ENCODE results near the gene OSTN. TPM values are rescaled to one million over a fixed set of nuclear protein-coding genes. Genes with fewer than 3 reads are reported as not detected.

OSTN gene
- polyA plus RNA-seq, 1 donor from 2014 or later, result 0.17 TPM

- H3K9me3 ChIP-seq (ENCODE audit: low read length), result no peaks in the 10 kb centered on the region
- no peaks in the 10 kb centered on the region for H4K20me1 ChIP-seq (ENCODE audit: insufficient read depth)
- no peaks in the 10 kb centered on the region for H3K79me2 ChIP-seq (replicated peaks; ENCODE audit: insufficient read depth, low read length)
- H3K9ac ChIP-seq (ENCODE audit: low read length), result no peak overlapping the region
- H3K9me2 ChIP-seq (ENCODE audit: insufficient read depth, low read length), result no peaks in the 10 kb centered on the region
- no peak overlapping the region for H3K27ac ChIP-seq (ENCODE audit: low read length)
- H3K36me3 ChIP-seq (ENCODE audit: insufficient read depth, low read length), result no peaks in the 10 kb centered on the region
- H3F3A ChIP-seq (ENCODE audit: insufficient read depth, low read length, poor library complexity, severe bottlenecking), result no peaks in the 10 kb centered on the region
- H2AFZ ChIP-seq (ENCODE audit: low read depth, low read length), result no peak overlapping the region
- no peak overlapping the region for H3K4me3 ChIP-seq (ENCODE audit: low read length)
- TF ChIP-seq, protein P1, sequence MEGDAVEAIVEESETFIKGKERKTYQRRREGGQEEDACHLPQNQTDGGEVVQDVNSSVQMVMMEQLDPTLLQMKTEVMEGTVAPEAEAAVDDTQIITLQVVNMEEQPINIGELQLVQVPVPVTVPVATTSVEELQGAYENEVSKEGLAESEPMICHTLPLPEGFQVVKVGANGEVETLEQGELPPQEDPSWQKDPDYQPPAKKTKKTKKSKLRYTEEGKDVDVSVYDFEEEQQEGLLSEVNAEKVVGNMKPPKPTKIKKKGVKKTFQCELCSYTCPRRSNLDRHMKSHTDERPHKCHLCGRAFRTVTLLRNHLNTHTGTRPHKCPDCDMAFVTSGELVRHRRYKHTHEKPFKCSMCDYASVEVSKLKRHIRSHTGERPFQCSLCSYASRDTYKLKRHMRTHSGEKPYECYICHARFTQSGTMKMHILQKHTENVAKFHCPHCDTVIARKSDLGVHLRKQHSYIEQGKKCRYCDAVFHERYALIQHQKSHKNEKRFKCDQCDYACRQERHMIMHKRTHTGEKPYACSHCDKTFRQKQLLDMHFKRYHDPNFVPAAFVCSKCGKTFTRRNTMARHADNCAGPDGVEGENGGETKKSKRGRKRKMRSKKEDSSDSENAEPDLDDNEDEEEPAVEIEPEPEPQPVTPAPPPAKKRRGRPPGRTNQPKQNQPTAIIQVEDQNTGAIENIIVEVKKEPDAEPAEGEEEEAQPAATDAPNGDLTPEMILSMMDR (IDR thresholded peaks at IDR 0.05; ENCODE audit: poor library complexity, severe bottlenecking), result no peak
- no peak for TF ChIP-seq EP300 (conservative IDR thresholded peaks at IDR 0.05; ENCODE audit: poor library complexity, severe bottlenecking)
- no peak for TF ChIP-seq MXI1 (conservative IDR thresholded peaks at IDR 0.05; ENCODE audit: poor library complexity, severe bottlenecking)
- no peak for TF ChIP-seq EZH2 (IDR thresholded peaks at IDR 0.05; ENCODE audit: borderline replicate concordance, insufficient read depth, low read length, poor library complexity, severe bottlenecking)
- TF ChIP-seq RAD21 (conservative IDR thresholded peaks at IDR 0.05), result no peak
- TF ChIP-seq SMC3 (conservative IDR thresholded peaks at IDR 0.05; ENCODE audit: poor library complexity), result no peak
- no peak for TF ChIP-seq REST (IDR thresholded peaks at IDR 0.05; ENCODE audit: borderline replicate concordance)
- no peak for TF ChIP-seq TAF1 (IDR thresholded peaks at IDR 0.05; ENCODE audit: low read depth)
- no peak for TF ChIP-seq POLR2AphosphoS5 (IDR thresholded peaks at IDR 0.05)
- H3K4me2 ChIP-seq (ENCODE audit: low read length), result no peak overlapping the region
- no peaks in the 10 kb centered on the region for H3K27me3 ChIP-seq (ENCODE audit: insufficient read depth, low read depth, low read length)
These were observed 56.1 kb downstream of the OSTN start for GRCh38 chr3:191255156-191255555.

- no peak overlapping the region for H3K9ac ChIP-seq (ENCODE audit: low read length)
- no peaks in the 10 kb centered on the region for H3K36me3 ChIP-seq (ENCODE audit: insufficient read depth, low read length)
- no peak overlapping the region for H2AFZ ChIP-seq (ENCODE audit: low read depth, low read length)
- H3K27ac ChIP-seq (ENCODE audit: low read length), result no peak overlapping the region
- no peak overlapping the region for H3K4me2 ChIP-seq (ENCODE audit: low read length)
- no peaks in the 10 kb centered on the region for H3K9me2 ChIP-seq (ENCODE audit: insufficient read depth, low read length)
- no peaks in the 10 kb centered on the region for H3F3A ChIP-seq (ENCODE audit: insufficient read depth, low read length, poor library complexity, severe bottlenecking)
- no peak overlapping the region for H3K4me3 ChIP-seq (ENCODE audit: low read length)
- H4K20me1 ChIP-seq (ENCODE audit: insufficient read depth), result no peaks in the 10 kb centered on the region
- H3K79me2 ChIP-seq (replicated peaks; ENCODE audit: insufficient read depth, low read length), result no peaks in the 10 kb centered on the region
- H3K9me3 ChIP-seq (ENCODE audit: low read length), result no peaks in the 10 kb centered on the region
- TF ChIP-seq TAF1 (IDR thresholded peaks at IDR 0.05; ENCODE audit: low read depth) (no peak), POLR2AphosphoS5 (IDR thresholded peaks at IDR 0.05) (no peak), EP300 (conservative IDR thresholded peaks at IDR 0.05; ENCODE audit: poor library complexity, severe bottlenecking) (no peak), REST (IDR thresholded peaks at IDR 0.05; ENCODE audit: borderline replicate concordance) (no peak), SMC3 (conservative IDR thresholded peaks at IDR 0.05; ENCODE audit: poor library complexity) (no peak)
- H3K27me3 ChIP-seq (ENCODE audit: insufficient read depth, low read depth, low read length), result no peaks in the 10 kb centered on the region
These were observed 57.4 kb downstream of the OSTN start for GRCh38 chr3:191256405-191256804.

All from neural cell (in vitro differentiated cells).